Measurements from ENCODE around the gene ZNHIT3.

The ZNHIT3 gene

GRCh38 chr17:36544307-36545076, 58.0 kb downstream of the ZNHIT3 start, which contains the start of gene GGNBP2:
Gene GGNBP2, plus strand, starts transcription at chr17:36544919. Its CDS starts 806 bp downstream, at chr17:36545725.
- FAIRE-seq (no peak), DNase-seq (ENCODE audit: insufficient read length, low spot score) (peak; percentile 65)

GRCh38 chr17:36545077-36545464, 58.6 kb downstream of the ZNHIT3 start:
- FAIRE-seq, result no peak
- DNase-seq (ENCODE audit: insufficient read length, low spot score), result no peak

All from GM19239 (cell line).